OCI-LY3 (cell line): ENCODE data around the gene ZBED5.
"Not testable (repeated sequence)": the region's sequence is repeated elsewhere in the genome, so short reads cannot be mapped to it uniquely, and the experiment has no call there.

Experiments used
- H2AFZ ChIP-seq: fragments of 200-600, 300-600 bp; shearing (Covaris generic); 2 replicates; pipeline ENCODE4 v1.6.0; 2014; ENCODE audit warnings: antibody characterized with exemption, low read depth, low read length
- H3K27ac ChIP-seq: fragments of 200-600, 300-600 bp; sonication (generic); 2 replicates; pipeline ENCODE4 v1.5.1; 2014; ENCODE audit warnings: mild to moderate bottlenecking, low read length, moderate library complexity, mixed read lengths
- H3K27me3 ChIP-seq: fragments of 200-600, 300-600 bp; sonication (generic); 2 replicates; pipeline ENCODE4 v1.6.1; 2014; ENCODE audit warnings: low read depth, low read length, mixed read lengths
- H3K36me3 ChIP-seq: fragments of 200-600, 300-600 bp; sonication (generic); replicated peaks from 2 replicates; pipeline ENCODE3; 2014; ENCODE audit warnings: low read depth, low read length, mixed read lengths
- H3K4me1 ChIP-seq: fragments of 300-600, 200-600 bp; sonication (generic); 2 replicates; pipeline ENCODE4 v1.6.1; 2014; ENCODE audit warnings: low read length, mixed read lengths
- H3K4me2 ChIP-seq: fragments of 200-600, 300-600 bp; sonication (generic); 2 replicates; pipeline ENCODE4 v1.6.1; 2014; ENCODE audit warnings: low read length, mixed read lengths
- H3K4me3 ChIP-seq: fragments of 300-600, 200-600 bp; sonication (generic); 2 replicates; pipeline ENCODE4 v1.5.1; 2014; ENCODE audit warnings: antibody characterized with exemption, mild to moderate bottlenecking, low read length, moderate library complexity
- H3K79me2 ChIP-seq: fragments of 300-600, 200-600 bp; shearing (Covaris generic); 2 replicates; pipeline ENCODE4 v1.6.1; 2014; ENCODE audit warnings: mild to moderate bottlenecking, low read length, mixed read lengths
- H3K9ac ChIP-seq: fragments of 300-600, 200-600 bp; shearing (Covaris generic); 2 replicates; pipeline ENCODE4 v1.6.0; 2014; ENCODE audit warnings: mild to moderate bottlenecking, low read length, moderate library complexity
- H3K9me3 ChIP-seq: fragments of 200-600, 300-600 bp; shearing (Covaris generic); 2 replicates; pipeline ENCODE4 v1.6.1; 2014; ENCODE audit warnings: low read length, mixed read lengths; ENCODE audit not compliant: insufficient read depth
- H4K20me1 ChIP-seq: fragments of 200-600, 300-600 bp; sonication (generic); 2 replicates; pipeline ENCODE4 v1.6.1; 2016; ENCODE audit warnings: low read length, mixed read lengths; ENCODE audit not compliant: insufficient read depth
- EZH2phosphoT487 ChIP-seq: fragments of 200-600 bp; shearing (Covaris generic); IDR thresholded peaks from 2 replicates; pipeline ENCODE4 v1.6.1; 2018; ENCODE audit warnings: antibody characterized with exemption, mixed run types, low read depth
- TF ChIP-seq, protein P1 (sequence below): fragments of 200-600, 300-600 bp; sonication (generic); IDR thresholded peaks from 2 replicates; pipeline ENCODE4 v1.5.1; 2014; ENCODE audit warnings: antibody characterized with exemption, low read length, low read depth

Gene ZBED5

GRCh38 chr11:10823152-10823579, 34.7 kb downstream of the ZBED5 start:
- H3K27ac ChIP-seq = no peak overlapping the region
- no peak overlapping the region for H3K4me3 ChIP-seq
- H3K4me1 ChIP-seq = peaks cover 11% of the 10 kb centered on the region
- no peaks in the 10 kb centered on the region for H3K36me3 ChIP-seq
- no peak overlapping the region for H2AFZ ChIP-seq
- TF ChIP-seq, protein P1, sequence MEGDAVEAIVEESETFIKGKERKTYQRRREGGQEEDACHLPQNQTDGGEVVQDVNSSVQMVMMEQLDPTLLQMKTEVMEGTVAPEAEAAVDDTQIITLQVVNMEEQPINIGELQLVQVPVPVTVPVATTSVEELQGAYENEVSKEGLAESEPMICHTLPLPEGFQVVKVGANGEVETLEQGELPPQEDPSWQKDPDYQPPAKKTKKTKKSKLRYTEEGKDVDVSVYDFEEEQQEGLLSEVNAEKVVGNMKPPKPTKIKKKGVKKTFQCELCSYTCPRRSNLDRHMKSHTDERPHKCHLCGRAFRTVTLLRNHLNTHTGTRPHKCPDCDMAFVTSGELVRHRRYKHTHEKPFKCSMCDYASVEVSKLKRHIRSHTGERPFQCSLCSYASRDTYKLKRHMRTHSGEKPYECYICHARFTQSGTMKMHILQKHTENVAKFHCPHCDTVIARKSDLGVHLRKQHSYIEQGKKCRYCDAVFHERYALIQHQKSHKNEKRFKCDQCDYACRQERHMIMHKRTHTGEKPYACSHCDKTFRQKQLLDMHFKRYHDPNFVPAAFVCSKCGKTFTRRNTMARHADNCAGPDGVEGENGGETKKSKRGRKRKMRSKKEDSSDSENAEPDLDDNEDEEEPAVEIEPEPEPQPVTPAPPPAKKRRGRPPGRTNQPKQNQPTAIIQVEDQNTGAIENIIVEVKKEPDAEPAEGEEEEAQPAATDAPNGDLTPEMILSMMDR = no peak
- no peak for TF ChIP-seq EZH2phosphoT487
- no peaks in the 10 kb centered on the region for H3K79me2 ChIP-seq
- no peaks in the 10 kb centered on the region for H3K27me3 ChIP-seq
- H3K9ac ChIP-seq = no peak overlapping the region
- H3K9me3 ChIP-seq = no peaks in the 10 kb centered on the region
- H4K20me1 ChIP-seq = no peaks in the 10 kb centered on the region
- H3K4me2 ChIP-seq = no peak overlapping the region

DNA sequence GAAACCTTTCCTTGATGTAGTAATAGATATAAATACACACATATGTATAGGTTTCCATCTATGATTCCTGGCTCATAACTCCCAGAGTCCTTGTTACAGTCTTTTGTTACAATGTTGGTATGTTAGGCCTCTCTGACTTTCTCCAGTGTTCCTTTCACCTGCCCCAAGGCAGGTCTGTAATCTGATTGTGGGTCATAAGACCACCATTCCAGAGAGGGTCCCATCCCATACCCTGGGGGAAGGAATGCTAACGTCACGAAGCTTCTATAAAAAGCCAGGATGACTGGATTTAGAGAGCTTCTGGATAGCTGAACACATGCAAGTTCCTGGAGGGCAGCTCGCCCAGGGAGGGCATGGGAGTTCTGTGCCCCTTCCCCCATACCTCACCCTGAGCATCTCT, 35.4 kb downstream of the ZBED5 start:
- not testable (repeated sequence) for H3K79me2 ChIP-seq, H4K20me1 ChIP-seq, H3K9ac ChIP-seq, H3K27ac ChIP-seq, H3K36me3 ChIP-seq, H3K9me3 ChIP-seq, H3K4me2 ChIP-seq, H3K4me3 ChIP-seq, H3K27me3 ChIP-seq, H2AFZ ChIP-seq
- H3K4me1 ChIP-seq = peaks cover 11% of the 10 kb centered on the region

DNA sequence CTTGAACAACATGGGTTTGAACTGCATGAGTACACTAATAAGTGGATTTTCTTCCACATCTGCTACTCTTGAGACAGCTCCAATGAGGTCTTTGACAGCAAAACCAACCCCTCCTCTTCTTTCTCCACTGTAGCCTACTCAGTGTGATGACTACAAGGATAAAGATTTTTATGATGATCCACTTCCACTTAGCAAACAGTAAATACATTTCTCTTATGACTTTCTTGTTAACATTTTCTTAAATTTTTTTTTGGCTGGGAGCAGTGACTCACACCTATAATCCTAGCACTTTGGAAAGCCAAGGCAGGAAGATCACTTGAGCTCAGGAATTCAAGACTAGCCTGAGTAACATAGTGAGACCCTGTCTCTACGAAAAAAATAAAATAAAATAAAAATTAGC, 39.3 kb downstream of the ZBED5 start:
- TF ChIP-seq, protein P1 = no peak
- no peak for TF ChIP-seq EZH2phosphoT487

DNA sequence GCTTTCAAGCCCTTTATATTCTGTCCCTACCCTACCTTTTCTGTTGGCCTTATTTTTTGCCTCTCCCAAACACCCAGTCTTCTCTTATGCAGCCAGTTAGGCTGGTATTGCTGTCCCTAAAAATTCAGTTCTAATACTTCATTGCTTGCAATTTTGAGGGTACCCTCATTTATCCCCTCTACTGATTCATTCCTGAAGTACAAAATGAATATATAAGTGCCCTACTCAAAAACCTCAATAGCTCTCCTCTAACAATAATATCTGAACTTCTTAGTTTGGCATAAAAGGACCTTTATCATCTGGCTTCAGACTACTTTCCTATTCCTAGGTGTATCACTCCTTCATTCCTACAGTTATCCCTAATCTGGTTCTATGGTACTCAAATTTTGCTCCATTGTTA, 43.9 kb downstream of the ZBED5 start:
- Histone ChIP-seq H3K4me1 (peaks cover 20% of the 10 kb centered on the region), H3K27ac (no peak overlapping the region), H3K36me3 (no peaks in the 10 kb centered on the region), H3K4me2 (no peak overlapping the region), H3K4me3 (no peak overlapping the region), H3K9me3 (no peaks in the 10 kb centered on the region), H2AFZ (no peak overlapping the region), H3K9ac (no peak overlapping the region), H4K20me1 (no peaks in the 10 kb centered on the region), H3K27me3 (no peaks in the 10 kb centered on the region), H3K79me2 (peaks cover 4% of the 10 kb centered on the region; the same call in 1 of the 2 replicates)
- TF ChIP-seq, protein P1 = no peak
- no peak for TF ChIP-seq EZH2phosphoT487

More for the DNA sequence above, 39.3 kb downstream of the ZBED5 start:
- no peak overlapping the region for H3K27ac ChIP-seq
- no peaks in the 10 kb centered on the region for H4K20me1 ChIP-seq
- H2AFZ ChIP-seq = no peak overlapping the region
- H3K4me2 ChIP-seq = no peak overlapping the region
- no peak overlapping the region for H3K9ac ChIP-seq
- H3K27me3 ChIP-seq = no peaks in the 10 kb centered on the region
- no peak overlapping the region for H3K4me3 ChIP-seq
- no peaks in the 10 kb centered on the region for H3K9me3 ChIP-seq
- H3K36me3 ChIP-seq = no peaks in the 10 kb centered on the region
- no peaks in the 10 kb centered on the region for H3K79me2 ChIP-seq
- peaks cover 11% of the 10 kb centered on the region for H3K4me1 ChIP-seq
